B cell (primary cell): ENCODE data around the gene KCTD5. TPM values are rescaled to one million over a fixed set of nuclear protein-coding genes. Genes with fewer than 3 reads are reported as not detected.

Experiments used
- ATAC-seq: fragments of 200-7000 bp; cut with Tn5 transposase; one replicate; pipeline ENCODE4 v1.10.0; 2021; ENCODE audit warnings: low read depth, mild to moderate bottlenecking, moderate number of reproducible peaks, moderate library complexity
- CTCF ChIA-PET: fragments of 350-600 bp; sonication (Branson Sonifier 250); formaldehyde crosslinking; loops from one replicate; lab custom pipeline; 2021; ENCODE audit warnings: antibody characterized with exemption, inconsistent platforms; lab: Charles Lee
- POLR2A ChIA-PET: fragments of 350-600 bp; sonication (Branson Sonifier 250); formaldehyde crosslinking; loops from one replicate; lab custom pipeline; 2021; ENCODE audit warnings: antibody characterized with exemption; lab: Charles Lee
- DNase-seq: peaks from one replicate; pipeline ENCODE4 v3.0.0; 2013
- H2AFZ ChIP-seq: 2 replicates; pipeline ENCODE4 v1.6.1; 2012; ENCODE audit warnings: mild to moderate bottlenecking, low read depth, low read length; ENCODE audit not compliant: insufficient read depth, poor library complexity, severe bottlenecking
- H3K27ac ChIP-seq, 2 donors: 1 replicate in 1 of 2; 2 replicates in 1 of 2; pipeline ENCODE4 v1.5.1; 2012 to 2013; ENCODE audit warnings: low read length in 2 of 2, mild to moderate bottlenecking in 2 of 2, moderate library complexity in 1 of 2
- H3K27me3 ChIP-seq, 4 experiments: fragments of 200-600 bp in 1 of 4; sonication (generic) in 1 of 4; replicated peaks in 1 of 4; 1 replicate in 2 of 4; 2 replicates in 2 of 4; pipeline versions ENCODE4 v1.6.1 to v1.7.0; 2013 to 2016; ENCODE audit warnings: low read length in 3 of 4, mild to moderate bottlenecking in 2 of 4, mixed read lengths in 1 of 4, moderate library complexity in 1 of 4; ENCODE audit not compliant: insufficient read depth in 4 of 4, control insufficient read depth in 3 of 4; ENCODE audit errors: control extremely low read depth in 1 of 4
- H3K36me3 ChIP-seq, 2 experiments: replicated peaks in 1 of 2; 1 replicate in 1 of 2; 2 replicates in 1 of 2; pipeline versions ENCODE4 v1.6.1 to v1.7.1; 2013; ENCODE audit warnings: low read length in 1 of 2; ENCODE audit not compliant: insufficient read depth in 2 of 2, control insufficient read depth in 1 of 2; ENCODE audit errors: control extremely low read depth in 1 of 2, extremely low read depth in 1 of 2
- H3K4me1 ChIP-seq, 2 donors: fragments of 200-600 bp in 1 of 2; sonication (generic) in 1 of 2; 1 replicate in 1 of 2; 2 replicates in 1 of 2; pipeline versions ENCODE4 v1.5.1 to v1.6.1; 2013 to 2017; ENCODE audit warnings: low read length in 2 of 2; ENCODE audit not compliant: control insufficient read depth in 2 of 2, insufficient read depth in 2 of 2
- H3K4me2 ChIP-seq: replicated peaks from 2 replicates; pipeline ENCODE3; 2012; ENCODE audit warnings: mild to moderate bottlenecking, low read depth, low read length; ENCODE audit not compliant: poor library complexity, severe bottlenecking
- H3K4me3 ChIP-seq, 5 experiments: fragments of 200-600 bp in 1 of 5; sonication (generic) in 1 of 5; 1 replicate in 3 of 5; 2 replicates in 2 of 5; pipeline versions ENCODE4 v1.5.1 to v1.7.0; 2011 to 2016; ENCODE audit warnings: low read length in 4 of 5, mild to moderate bottlenecking in 4 of 5, low read depth in 2 of 5, control low read depth in 1 of 5, moderate library complexity in 1 of 5; ENCODE audit not compliant: insufficient read depth in 1 of 5; ENCODE audit errors: control extremely low read depth in 1 of 5, extremely low read depth in 1 of 5
- H3K79me2 ChIP-seq: fragments of 200-600 bp; sonication (generic); one replicate; pipeline ENCODE4 v1.6.0; 2016; ENCODE audit warnings: low read length; ENCODE audit not compliant: control insufficient read depth, insufficient read depth
- H3K9ac ChIP-seq: fragments of 200-600 bp; sonication (generic); 2 replicates; pipeline ENCODE4 v1.6.1; 2017; ENCODE audit warnings: mild to moderate bottlenecking, low read length, moderate library complexity
- H3K9me3 ChIP-seq, 3 donors: one replicate each; pipeline versions ENCODE4 v1.6.1 to v1.7.1; 2013; ENCODE audit warnings: low read length in 2 of 3; ENCODE audit not compliant: control insufficient read depth in 2 of 3, insufficient read depth in 1 of 3; ENCODE audit errors: control extremely low read depth in 1 of 3
- H4K20me1 ChIP-seq: 2 replicates; pipeline ENCODE4 v1.6.0; 2012; ENCODE audit warnings: mild to moderate bottlenecking, low read length; ENCODE audit not compliant: insufficient read depth, control insufficient read depth, poor library complexity, severe bottlenecking
- H3K27ac Mint-ChIP-seq: one replicate; pipeline ENCODE4 v1.8.0; 2021; ENCODE audit warnings: mixed read lengths
- H3K27me3 Mint-ChIP-seq: one replicate; pipeline ENCODE4 v1.8.0; 2021; ENCODE audit warnings: mixed read lengths
- H3K4me1 Mint-ChIP-seq: one replicate; pipeline ENCODE4 v1.8.0; 2021; ENCODE audit warnings: mixed read lengths
- H3K4me3 Mint-ChIP-seq: one replicate; pipeline ENCODE4 v1.8.0; 2021; ENCODE audit warnings: mixed read lengths
- H3K9me3 Mint-ChIP-seq: one replicate; pipeline ENCODE4 v1.8.0; 2022; ENCODE audit warnings: mixed read lengths; ENCODE audit not compliant: insufficient read depth
- EZH2 ChIP-seq: IDR thresholded peaks from 2 replicates; pipeline ENCODE4 v1.6.1; 2012; ENCODE audit warnings: borderline replicate concordance, low read depth, mild to moderate bottlenecking, moderate library complexity, low read length; ENCODE audit not compliant: insufficient read depth, poor library complexity, severe bottlenecking
- WGBS: methylation state at CpG from one replicate; pipeline ENCODE4 v1.1.5; 2013; ENCODE audit warnings: missing lambda C conversion rate; ENCODE audit not compliant: insufficient coverage; 5-methylcytosine and 5-hydroxymethylcytosine counted together
- intact Hi-C: fragments of 100-400 bp; cut with micrococcal nuclease; formaldehyde crosslinking; loops from one replicate; pipeline ENCODE4 v1.10.0; 2022
- polyA plus RNA-seq: library from polyadenylated mRNA; depleted of rRNA; stranded (reverse); fragments of >200 nt; gene quantifications from 2 replicates; pipeline ENCODE4 v1.2.3, GENCODE V29; 2012
- total RNA-seq, 2 donors: library from RNA; stranded (reverse); fragments of 120-200 nt in 1 of 2; gene quantifications; 1 replicate in 1 of 2; 2 replicates in 1 of 2; pipeline versions ENCODE4 v1.2.3 to v1.2.4, GENCODE V29; 2013 to 2022
- TF ChIP-seq, protein P1 (sequence below): fragments of 200-600 bp; IDR thresholded peaks from one replicate; pipeline ENCODE4 v1.8.0; 2022; ENCODE audit warnings: antibody characterized with exemption, mild to moderate bottlenecking

Gene KCTD5
- total and polyA plus RNA-seq, 2 donors (not counting 1 experiment from before 2014, with no cell fraction given) = 17.2 to 37.3 TPM

GRCh38 chr16:2691491-2692248, 9.3 kb downstream of the KCTD5 start:
- ChIA-PET CTCF (no interaction called here), POLR2A (interaction anchor here (0.7 kb wide), 1 partner anchor 28 kb away, joined by 3 read pairs; the partner anchor contains the start of gene PRSS27)
- peaks cover 2 to 20% of the 10 kb centered on the region in 2 experiments for H3K36me3 ChIP-seq
- H3K4me2 ChIP-seq = no peak overlapping the region
- H3K4me1 ChIP-seq = peaks cover 13 to 23% of the 10 kb centered on the region in 2 donors
- no peak overlapping the region for H3K27ac Mint-ChIP-seq
- 96% methylated on average over 29 of the region's 29 CpGs for WGBS
- intact Hi-C loops = no loop called here
- H3K4me3 Mint-ChIP-seq = no peak overlapping the region
- H3K9me3 Mint-ChIP-seq = no peaks in the 10 kb centered on the region
- no peaks in the 10 kb centered on the region for H3K9me3 ChIP-seq
- no peaks in the 10 kb centered on the region for H3K27me3 Mint-ChIP-seq
- H4K20me1 ChIP-seq = peaks cover 57% of the 10 kb centered on the region
- no peak overlapping the region for H3K9ac ChIP-seq
- H2AFZ ChIP-seq = no peak overlapping the region
- H3K4me1 Mint-ChIP-seq = peaks cover 22% of the 10 kb centered on the region
- no peaks in the 10 kb centered on the region for H3K27me3 ChIP-seq
- H3K79me2 ChIP-seq = peaks cover 51% of the 10 kb centered on the region
- DNase-seq (no peak), ATAC-seq (no peak)
- no peak for TF ChIP-seq EZH2
- TF ChIP-seq, protein P1, sequence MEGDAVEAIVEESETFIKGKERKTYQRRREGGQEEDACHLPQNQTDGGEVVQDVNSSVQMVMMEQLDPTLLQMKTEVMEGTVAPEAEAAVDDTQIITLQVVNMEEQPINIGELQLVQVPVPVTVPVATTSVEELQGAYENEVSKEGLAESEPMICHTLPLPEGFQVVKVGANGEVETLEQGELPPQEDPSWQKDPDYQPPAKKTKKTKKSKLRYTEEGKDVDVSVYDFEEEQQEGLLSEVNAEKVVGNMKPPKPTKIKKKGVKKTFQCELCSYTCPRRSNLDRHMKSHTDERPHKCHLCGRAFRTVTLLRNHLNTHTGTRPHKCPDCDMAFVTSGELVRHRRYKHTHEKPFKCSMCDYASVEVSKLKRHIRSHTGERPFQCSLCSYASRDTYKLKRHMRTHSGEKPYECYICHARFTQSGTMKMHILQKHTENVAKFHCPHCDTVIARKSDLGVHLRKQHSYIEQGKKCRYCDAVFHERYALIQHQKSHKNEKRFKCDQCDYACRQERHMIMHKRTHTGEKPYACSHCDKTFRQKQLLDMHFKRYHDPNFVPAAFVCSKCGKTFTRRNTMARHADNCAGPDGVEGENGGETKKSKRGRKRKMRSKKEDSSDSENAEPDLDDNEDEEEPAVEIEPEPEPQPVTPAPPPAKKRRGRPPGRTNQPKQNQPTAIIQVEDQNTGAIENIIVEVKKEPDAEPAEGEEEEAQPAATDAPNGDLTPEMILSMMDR = no peak
- no peak overlapping the region for H3K4me3 ChIP-seq
- no peak overlapping the region for H3K27ac ChIP-seq

GRCh38 chr16:2692251-2692947, 10.1 kb downstream of the KCTD5 start:
- H3K4me3 Mint-ChIP-seq = no peak overlapping the region
- 82% methylated on average over 14 of the region's 14 CpGs for WGBS
- Histone ChIP-seq H2AFZ (no peak overlapping the region), H3K27ac (no peak overlapping the region), H3K4me3 (no peak overlapping the region), H3K9me3 (no peaks in the 10 kb centered on the region), H3K79me2 (peaks cover 56% of the 10 kb centered on the region), H3K9ac (no peak overlapping the region), H3K36me3 (peaks cover 2 to 28% of the 10 kb centered on the region in 2 experiments), H3K27me3 (no peaks in the 10 kb centered on the region), H3K4me2 (no peak overlapping the region), H3K4me1 (peaks cover 6 to 16% of the 10 kb centered on the region in 2 donors), H4K20me1 (peaks cover 57% of the 10 kb centered on the region)
- DNase-seq (no peak), ATAC-seq (no peak)
- CTCF ChIA-PET = no interaction called here
- H3K4me1 Mint-ChIP-seq = peaks cover 15% of the 10 kb centered on the region
- intact Hi-C loops = no loop called here
- H3K27ac Mint-ChIP-seq = no peak overlapping the region
- no peaks in the 10 kb centered on the region for H3K9me3 Mint-ChIP-seq
- POLR2A ChIA-PET = interaction anchor here (0.7 kb wide), 1 partner anchor 28 kb away, joined by 3 read pairs; the partner anchor contains the start of gene PRSS27
- TF ChIP-seq EZH2 = no peak
- TF ChIP-seq, protein P1 = no peak
- H3K27me3 Mint-ChIP-seq = no peaks in the 10 kb centered on the region
